AG04450 (cell line): ENCODE measurements around the gene GLIPR1L1. TPM values are rescaled to one million over a fixed set of nuclear protein-coding genes. Genes with fewer than 3 reads are reported as not detected.
"Not testable (repeated sequence)": the region's sequence is repeated elsewhere in the genome, so short reads cannot be mapped to it uniquely, and the experiment has no call there.

Experiments used
- CTCF ChIA-PET: fragments of 300-600, 350-600 bp; formaldehyde crosslinking; extraction: SDS; loops from one replicate; lab custom pipeline; 2022; ENCODE audit warnings: antibody characterized with exemption, inconsistent platforms; lab: Charles Lee
- POLR2A ChIA-PET: fragments of 350-600 bp; formaldehyde crosslinking; extraction: SDS; loops from one replicate; lab custom pipeline; 2021; ENCODE audit warnings: antibody characterized with exemption, inconsistent platforms; lab: Yijun Ruan, JAX
- DNase-seq: peaks from one replicate; pipeline ENCODE4 v3.0.0-alpha.2; 2011; ENCODE audit warnings: low read depth, low spot score
- H3K27ac ChIP-seq: one replicate; pipeline ENCODE4 v1.5.1; 2012; ENCODE audit warnings: low read depth, low read length, control low read depth
- H3K27me3 ChIP-seq: one replicate; pipeline ENCODE4 v1.6.0; 2012; ENCODE audit warnings: low read length; ENCODE audit not compliant: control insufficient read depth, insufficient read depth
- H3K4me3 ChIP-seq: 2 replicates; pipeline ENCODE4 v1.5.1; 2011; ENCODE audit warnings: mild to moderate bottlenecking, low read depth, low read length, control low read depth
- H3K9me3 ChIP-seq: 2 replicates; pipeline ENCODE4 v1.5.1; 2012; ENCODE audit warnings: low read length; ENCODE audit not compliant: control insufficient read depth, insufficient read depth
- polyA plus RNA-seq: library from polyadenylated mRNA; depleted of rRNA; stranded (reverse); fragments of >200 nt; gene quantifications from 2 replicates; pipeline ENCODE4 v1.2.3, GENCODE V29; 2011
- TF ChIP-seq, protein P1 (sequence below): IDR thresholded peaks from 2 replicates; pipeline ENCODE4 v1.5.1; 2011; ENCODE audit warnings: low read depth, low read length, control low read depth, inconsistent platforms

Gene GLIPR1L1
- polyA plus RNA-seq, 1 experiment = not detected

DNA sequence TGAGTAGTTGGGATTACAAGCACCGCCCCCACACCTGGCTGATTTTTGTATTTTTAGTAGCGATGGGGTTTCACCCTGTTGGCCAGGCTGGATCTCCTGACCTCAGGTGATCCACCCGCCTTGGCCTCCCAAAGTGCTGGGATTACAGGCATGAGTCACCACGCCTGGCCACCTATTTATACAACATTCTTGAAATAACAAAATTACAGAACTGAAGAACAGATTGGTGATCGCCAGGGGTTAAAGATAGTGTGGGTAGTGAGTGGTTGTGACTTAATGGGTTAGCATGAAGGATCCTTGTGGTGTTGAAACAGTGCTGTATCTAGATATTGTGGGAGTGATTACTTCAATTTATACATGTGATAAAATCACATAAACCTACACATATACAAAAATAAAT, 7.4 kb downstream of the GLIPR1L1 start:
- POLR2A ChIA-PET = no interaction called here
- Histone ChIP-seq H3K27me3 (no peaks in the 10 kb centered on the region), H3K9me3 (peaks cover 3% of the 10 kb centered on the region; the same call in 1 of the 2 replicates), H3K4me3 (no peak overlapping the region), H3K27ac (no peak overlapping the region)
- CTCF ChIA-PET = interaction anchor here (1.0 kb wide), 1 partner anchor 8 kb away, joined by 6 read pairs; the partner anchor contains the start of gene GLIPR1L1
- DNase-seq = no peak
- TF ChIP-seq, protein P1, sequence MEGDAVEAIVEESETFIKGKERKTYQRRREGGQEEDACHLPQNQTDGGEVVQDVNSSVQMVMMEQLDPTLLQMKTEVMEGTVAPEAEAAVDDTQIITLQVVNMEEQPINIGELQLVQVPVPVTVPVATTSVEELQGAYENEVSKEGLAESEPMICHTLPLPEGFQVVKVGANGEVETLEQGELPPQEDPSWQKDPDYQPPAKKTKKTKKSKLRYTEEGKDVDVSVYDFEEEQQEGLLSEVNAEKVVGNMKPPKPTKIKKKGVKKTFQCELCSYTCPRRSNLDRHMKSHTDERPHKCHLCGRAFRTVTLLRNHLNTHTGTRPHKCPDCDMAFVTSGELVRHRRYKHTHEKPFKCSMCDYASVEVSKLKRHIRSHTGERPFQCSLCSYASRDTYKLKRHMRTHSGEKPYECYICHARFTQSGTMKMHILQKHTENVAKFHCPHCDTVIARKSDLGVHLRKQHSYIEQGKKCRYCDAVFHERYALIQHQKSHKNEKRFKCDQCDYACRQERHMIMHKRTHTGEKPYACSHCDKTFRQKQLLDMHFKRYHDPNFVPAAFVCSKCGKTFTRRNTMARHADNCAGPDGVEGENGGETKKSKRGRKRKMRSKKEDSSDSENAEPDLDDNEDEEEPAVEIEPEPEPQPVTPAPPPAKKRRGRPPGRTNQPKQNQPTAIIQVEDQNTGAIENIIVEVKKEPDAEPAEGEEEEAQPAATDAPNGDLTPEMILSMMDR = no peak

DNA sequence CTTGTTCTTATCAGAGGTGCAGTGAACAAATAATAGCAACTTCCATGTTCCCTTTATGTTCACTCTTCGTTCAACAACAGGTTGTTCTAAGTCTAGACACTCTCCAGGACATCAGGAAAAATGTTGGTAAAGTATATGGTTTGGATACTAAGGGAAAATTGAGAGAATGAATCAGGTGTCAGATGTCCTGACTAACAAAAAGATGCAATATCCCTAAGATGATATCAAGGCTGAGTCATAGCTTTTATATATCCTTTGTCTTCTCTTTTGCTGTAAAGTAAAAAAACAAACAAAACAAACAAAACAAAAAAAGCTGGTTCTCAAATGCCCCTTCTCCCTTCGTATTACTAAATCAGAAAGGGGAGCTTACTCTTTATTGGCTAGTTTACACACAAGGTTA, 11.1 kb downstream of the GLIPR1L1 start:
- H3K27me3 ChIP-seq = no peaks in the 10 kb centered on the region
- TF ChIP-seq, protein P1 = no peak
- CTCF ChIA-PET = interaction anchor here (1.1 to 1.4 kb wide), 2 partner anchors 11 to 45 kb away, joined by 4 to 10 read pairs; partner anchors contain the start of genes GLIPR1L1 and GLIPR1L2
- DNase-seq = no peak
- POLR2A ChIA-PET = no interaction called here
- no peak overlapping the region for H3K27ac ChIP-seq
- no peak overlapping the region for H3K4me3 ChIP-seq
- H3K9me3 ChIP-seq = peaks cover 3% of the 10 kb centered on the region; the same call in 1 of the 2 replicates

DNA sequence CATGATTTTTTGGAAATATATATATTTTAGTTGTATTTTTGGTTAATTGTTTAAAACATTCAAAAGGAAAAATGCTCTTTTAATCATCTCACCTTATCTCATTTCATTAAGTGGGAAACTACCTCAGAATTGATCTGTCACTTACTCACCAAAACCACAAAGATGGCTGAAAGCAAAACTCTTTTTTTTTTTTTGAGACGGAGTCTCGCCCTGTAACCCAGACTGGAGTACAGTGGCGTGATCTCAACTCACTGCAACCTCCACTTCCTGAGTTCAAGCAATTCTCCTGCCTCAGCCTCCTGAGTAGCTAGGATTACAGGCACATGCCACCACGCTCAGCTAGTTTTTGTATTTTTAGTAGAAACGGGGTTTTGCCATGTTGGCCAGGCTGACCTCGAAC, 11.7 kb downstream of the GLIPR1L1 start:
- H3K27me3 ChIP-seq, POLR2A ChIA-PET, DNase-seq, H3K27ac ChIP-seq, H3K4me3 ChIP-seq, H3K9me3 ChIP-seq: not testable (repeated sequence)
- CTCF ChIA-PET = interaction anchor here (1.1 to 1.4 kb wide), 2 partner anchors 12 to 45 kb away, joined by 4 to 10 read pairs; partner anchors contain the start of genes GLIPR1L1 and GLIPR1L2

DNA sequence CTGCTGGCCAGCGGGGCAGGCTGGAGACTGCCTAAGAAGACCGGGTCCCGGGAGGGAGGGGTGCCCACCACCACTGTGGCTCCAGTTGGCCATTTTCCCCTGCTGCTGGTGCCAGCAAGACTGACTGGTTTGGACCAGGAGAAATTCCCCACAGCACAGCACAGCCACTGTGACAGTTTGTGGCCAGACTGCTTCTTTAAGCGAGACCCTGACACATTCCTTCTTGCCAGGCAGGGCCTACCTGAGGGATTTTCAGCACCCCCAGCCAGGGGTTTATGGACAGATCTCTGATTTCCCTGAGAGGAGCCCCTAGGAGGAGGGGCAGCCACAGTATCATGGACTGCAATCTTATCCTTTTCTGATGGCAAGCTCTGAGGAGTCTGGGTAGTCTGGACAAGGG, 15.5 kb downstream of the GLIPR1L1 start:
- DNase-seq = no peak
- H3K27me3 ChIP-seq = no peaks in the 10 kb centered on the region
- TF ChIP-seq, protein P1 = no peak
- CTCF ChIA-PET = no interaction called here
- no peak overlapping the region for H3K4me3 ChIP-seq
- no peak overlapping the region for H3K27ac ChIP-seq
- H3K9me3 ChIP-seq = no peaks in the 10 kb centered on the region
- POLR2A ChIA-PET = no interaction called here

DNA sequence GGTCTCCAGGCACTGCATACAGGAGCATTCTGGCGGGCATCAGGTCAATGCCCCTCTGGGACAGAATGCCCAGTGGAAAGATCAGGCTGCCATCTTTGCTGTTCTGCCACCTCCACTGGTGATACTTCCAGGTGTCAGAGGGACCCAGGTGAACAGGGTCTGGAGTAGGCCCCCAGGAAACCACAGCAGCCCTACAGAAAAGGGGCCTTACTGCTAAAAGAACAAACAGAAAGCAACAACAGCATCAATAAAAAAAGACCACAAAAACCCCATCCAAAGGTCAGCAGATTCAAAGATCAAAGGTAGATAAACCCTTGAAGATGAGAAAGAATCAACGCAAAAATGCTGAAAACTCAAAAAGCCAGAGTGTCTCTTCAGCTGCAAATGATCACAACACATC, 15.9 kb downstream of the GLIPR1L1 start:
- POLR2A ChIA-PET = no interaction called here

More for the DNA sequence above, 15.9 kb downstream of the GLIPR1L1 start:
- no peak overlapping the region for H3K27ac ChIP-seq
- H3K27me3 ChIP-seq = no peaks in the 10 kb centered on the region
- DNase-seq = no peak
- TF ChIP-seq, protein P1 = no peak
- no peak overlapping the region for H3K4me3 ChIP-seq
- CTCF ChIA-PET = no interaction called here
- no peaks in the 10 kb centered on the region for H3K9me3 ChIP-seq
